Measurements from ENCODE around the gene SLIT3.
"Not testable (repeated sequence)": the region's sequence is repeated elsewhere in the genome, so short reads cannot be mapped to it uniquely, and the experiment has no call there.

SLIT3 gene

GRCh38 chr5:169168280-169168679 lies 132.7 kb downstream of the SLIT3 start:
- no peak for DNase-seq

DNA sequence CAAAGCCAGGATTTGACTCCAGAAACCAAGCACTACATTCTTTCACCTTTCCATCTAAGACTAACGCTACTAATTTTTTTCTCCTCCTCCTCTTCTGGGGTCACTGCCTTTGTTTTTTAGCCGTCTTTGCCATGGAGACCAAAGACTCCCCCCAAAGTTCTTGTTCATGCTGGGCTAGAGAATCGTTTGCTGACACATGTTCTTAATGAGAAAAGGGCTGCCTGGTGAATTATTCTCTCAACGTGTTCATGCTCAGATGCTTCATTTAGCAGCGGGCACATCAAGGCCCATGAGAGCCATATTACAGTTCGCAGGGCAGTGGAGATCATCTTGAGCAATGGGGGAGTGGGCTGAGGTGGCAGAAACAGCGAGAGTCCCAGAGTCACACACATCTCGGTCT lies 134.9 kb downstream of the SLIT3 start:
- DNase-seq: no peak

GRCh38 chr5:169165052-169165451 lies 135.9 kb downstream of the SLIT3 start:
- DNase-seq: no peak

DNA sequence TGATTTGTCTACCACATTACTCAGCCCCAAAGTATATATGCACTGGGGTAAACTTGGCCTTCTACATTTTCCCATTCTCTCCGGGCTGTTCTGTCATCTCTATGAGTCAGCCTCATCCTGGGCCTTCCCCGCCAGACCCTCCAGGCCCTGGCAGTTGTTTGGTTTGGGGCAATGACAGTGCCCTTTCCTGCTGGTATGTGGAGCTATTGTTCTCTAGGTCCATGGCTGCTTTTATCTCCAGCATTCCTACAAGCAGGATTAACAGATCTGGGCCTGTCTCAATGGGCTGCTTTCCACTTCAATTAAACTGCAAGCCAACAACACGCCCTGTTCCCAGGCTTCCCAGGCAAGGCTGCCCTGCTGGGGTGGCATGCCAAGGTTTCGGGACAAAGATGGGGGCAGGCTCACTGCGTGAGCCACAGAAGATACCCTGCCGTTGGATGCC lies 136.4 kb downstream of the SLIT3 start:
- DNase-seq: no peak

DNA sequence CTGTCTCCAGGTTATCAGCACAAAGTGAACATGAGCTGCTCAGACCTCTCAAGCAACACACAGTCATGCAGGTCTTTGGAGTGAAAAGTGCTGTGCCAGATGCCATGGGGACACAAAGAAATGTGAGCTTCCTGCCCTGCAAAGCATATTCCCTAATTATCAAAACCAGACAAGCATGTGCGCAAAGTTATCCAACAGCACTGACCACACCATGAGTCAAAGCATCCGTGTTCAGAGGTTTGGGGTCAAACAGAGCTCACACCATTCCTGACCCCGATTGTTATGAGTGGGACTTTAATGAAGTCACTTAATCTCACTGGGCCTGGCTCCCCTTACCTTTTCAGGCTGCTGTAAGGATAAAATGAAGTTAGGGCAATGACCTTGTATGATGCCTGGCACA lies 138.5 kb downstream of the SLIT3 start:
- DNase-seq: no peak

GRCh38 chr5:169161022-169161680 lies 139.8 kb downstream of the SLIT3 start:
- DNase-seq: no peak

DNA sequence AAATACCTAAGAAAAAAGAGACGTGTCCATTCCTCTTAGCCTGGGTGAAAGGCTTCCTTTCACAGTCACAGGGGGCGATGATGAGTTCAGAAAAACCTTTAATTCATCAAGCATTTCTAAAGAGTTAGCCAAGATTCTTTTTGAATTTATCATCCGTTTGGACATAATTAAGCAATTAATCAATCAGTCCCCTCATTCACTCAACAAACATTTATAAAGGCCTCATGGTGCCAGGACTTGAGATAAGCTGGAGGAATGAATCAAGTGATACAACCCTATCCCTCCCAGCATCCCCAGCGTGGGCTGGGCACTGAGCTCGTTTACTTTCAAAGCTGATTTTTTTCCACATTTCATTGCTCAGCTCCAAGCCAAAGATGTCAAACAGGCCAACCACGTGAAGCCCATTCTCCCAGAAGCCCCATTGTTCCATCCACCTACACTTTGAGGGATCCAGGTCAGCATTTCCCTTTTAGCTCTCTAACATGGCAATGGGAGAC lies 140.5 kb downstream of the SLIT3 start:
- no peak for DNase-seq

- no peak for DNase-seq
Measured at GRCh38 chr5:169158764-169159163, 142.2 kb downstream of the SLIT3 start.

- DNase-seq: no peak
Measured at GRCh38 chr5:169157064-169157463, 143.9 kb downstream of the SLIT3 start.

DNA sequence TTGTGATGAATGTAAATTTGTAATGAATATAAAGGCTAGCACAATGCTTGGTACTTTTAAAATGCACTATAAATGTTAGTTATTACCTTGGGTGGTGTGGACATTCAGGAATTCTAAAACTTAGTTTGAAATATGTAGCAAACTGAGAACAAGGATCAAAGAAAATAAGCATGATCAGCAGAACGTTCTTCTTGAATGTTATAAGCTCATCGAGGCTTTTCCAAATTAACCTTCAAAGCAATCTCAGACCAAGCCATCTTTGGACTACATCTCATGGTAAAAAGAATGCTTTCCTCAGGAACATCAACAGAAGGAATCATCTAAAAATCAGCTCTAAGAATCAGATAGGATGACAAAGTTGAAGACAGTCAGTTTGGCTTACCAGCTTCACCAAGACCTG lies 146.3 kb downstream of the SLIT3 start:
- no peak for DNase-seq

- no peak for DNase-seq
Measured at GRCh38 chr5:169153405-169153804, 147.5 kb downstream of the SLIT3 start.

DNA sequence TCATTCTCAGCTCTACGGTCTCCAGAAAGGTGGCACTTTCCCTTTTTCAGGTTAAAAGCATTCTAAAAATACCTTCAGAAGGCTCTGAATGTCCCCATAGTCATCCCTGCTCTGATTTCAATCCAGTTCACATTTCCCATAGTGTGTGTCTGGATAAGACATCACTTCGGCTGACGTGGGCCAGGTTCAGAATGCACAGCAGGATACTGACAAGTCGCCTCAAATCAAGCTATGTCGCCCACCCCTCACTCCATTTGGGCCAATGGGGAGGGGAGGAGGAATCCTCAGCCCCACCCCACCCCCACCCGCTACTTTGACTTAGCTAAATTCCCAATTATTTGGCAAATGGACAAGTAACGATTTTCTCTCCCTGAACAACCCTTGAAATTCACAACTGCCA lies 148.0 kb downstream of the SLIT3 start:
- no peak for DNase-seq

GRCh38 chr5:169152453-169152852 lies 148.5 kb downstream of the SLIT3 start:
- DNase-seq: no peak

DNA sequence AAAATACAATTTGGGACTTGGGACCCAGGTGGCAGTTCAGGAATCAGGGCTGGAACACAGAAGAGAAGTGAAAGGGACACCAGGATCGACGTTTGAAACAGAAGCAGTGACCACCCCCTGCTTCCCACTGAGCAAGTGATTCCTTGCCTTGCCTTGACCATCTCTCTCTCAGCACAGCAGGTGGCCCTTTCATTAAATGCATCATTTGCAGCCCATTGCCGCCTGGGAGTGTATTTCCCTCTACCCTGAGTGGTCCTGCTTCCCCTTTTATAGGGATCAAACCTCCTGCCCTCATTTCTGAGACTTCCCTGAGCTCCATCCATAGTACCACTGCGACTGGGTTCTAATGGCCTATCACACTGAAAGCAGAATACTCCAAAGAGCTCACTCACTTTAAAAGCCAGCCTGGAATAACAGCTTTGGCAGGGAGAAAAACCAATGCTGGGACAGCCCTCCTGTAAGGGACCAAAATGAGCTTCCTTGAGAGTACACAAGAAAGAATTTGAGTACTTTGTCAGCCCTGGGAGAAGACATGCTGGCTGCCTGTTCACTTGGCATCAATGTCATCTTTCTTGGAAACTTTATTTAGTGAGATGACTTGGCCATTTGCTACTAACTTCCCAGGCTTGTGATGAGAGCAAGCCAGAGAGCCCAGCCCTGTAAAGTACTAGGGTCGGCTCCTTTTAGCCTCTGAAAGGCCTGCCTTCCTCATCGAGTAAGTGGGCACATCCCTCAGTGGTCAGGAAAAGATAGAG lies 149.7 kb downstream of the SLIT3 start:
- DNase-seq: no peak

DNA sequence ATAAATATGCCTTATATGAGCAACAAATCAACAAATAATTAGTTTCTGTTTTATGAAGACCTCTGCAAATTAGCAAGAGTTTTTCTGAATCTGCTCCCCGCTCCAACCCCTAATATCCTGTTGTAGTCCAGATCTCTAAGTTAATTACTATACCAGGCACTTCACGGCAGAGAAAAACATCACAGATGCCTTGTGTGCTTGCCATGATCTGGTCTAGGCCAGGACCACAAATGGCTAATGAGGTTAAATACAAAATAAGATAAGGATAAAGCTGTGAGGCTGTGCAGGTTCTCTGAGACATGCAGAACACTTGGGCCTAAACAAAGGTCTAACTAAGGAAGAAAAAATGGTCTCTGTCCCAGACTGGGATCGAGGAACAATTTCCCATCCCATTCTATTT lies 150.8 kb downstream of the SLIT3 start:
- DNase-seq: no peak

- peak in 1 of 2 experiments; percentile 31 for DNase-seq
Measured at GRCh38 chr5:169149317-169149716, 151.6 kb downstream of the SLIT3 start.

DNA sequence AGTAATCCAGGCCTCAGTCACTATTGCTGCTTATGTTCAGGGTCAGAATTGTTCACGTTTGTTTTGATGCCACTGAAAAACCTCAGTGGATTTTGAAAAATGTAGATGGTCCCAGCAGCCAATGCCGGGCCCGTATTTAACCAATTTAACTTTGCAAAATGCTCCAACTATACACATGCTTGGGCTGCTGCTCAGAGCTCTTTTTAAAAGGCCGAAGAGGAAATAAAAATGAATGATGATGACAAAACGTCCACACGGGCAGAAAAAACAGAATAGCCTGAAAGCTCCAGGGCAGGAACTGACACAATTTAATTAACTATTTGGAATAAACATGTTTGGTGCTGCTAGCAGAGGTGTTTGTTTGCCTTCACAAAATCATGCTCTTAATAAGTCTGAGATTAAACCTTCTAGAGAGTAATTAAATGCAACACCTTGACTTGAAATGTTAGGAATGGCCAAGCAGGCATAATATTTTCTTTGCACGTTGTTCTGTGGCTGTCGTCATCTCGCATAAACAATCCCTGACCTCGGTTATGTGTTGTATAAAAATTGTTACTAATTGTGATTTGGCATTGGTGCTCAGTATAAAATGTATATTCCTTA lies 152.7 kb downstream of the SLIT3 start:
- no peak for DNase-seq

DNA sequence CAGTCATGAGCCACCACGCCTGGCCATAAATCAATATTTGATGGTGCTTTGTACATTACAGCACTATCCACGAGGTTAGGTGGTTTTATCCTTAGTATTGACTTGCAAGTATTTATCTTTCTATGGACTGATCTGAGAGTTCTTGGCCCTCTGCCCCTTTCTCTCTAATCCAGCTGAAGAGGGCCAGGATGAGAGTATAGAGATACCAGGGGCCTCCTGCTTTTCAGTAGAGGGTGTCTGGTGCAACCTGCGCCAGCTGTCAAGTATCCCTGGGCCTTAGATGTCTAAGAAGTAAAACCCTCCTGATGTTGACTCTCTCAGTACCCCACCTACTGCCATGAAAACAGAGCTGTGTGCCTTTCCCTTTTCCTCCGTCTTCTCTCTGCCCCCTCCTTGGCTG lies 153.4 kb downstream of the SLIT3 start:
- peak; percentile 92 to 95 for DNase-seq

- DNase-seq: no peak
Measured at GRCh38 chr5:169146158-169146557, 154.8 kb downstream of the SLIT3 start.

DNA sequence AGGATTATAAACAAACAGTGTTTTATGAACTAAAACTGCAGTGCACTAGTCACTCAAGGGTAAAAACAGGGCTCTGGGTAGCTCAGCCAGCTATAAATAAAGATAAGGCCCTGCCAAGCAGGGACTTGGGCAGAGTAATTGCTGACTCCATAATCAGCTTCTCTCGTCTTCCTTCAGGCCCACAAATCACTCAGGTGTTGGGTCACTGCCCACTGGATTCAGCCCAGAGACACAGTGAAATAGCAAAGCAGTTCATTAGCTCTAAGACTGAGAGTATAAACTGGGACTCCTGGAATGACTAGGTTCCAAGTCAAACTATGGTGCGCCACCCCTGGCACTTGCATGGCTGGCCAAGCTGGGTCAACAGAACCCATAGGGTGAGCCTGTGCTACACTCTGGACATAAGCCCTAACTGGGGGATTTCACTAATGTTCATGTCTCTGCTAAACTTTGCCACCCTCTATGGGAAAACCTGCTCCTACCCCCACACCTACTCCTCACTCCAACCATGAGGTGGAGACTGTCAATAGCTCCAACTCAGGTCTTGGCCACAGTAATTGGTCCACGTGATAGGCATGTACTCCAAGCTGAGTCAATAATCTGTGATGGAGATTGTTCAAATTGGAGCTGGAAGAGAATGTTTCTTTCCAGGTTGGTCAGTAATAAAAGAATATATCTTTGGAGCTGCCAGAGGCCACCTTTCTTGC lies 158.5 kb downstream of the SLIT3 start:
- no peak for DNase-seq

GRCh38 chr5:169140215-169140614 lies 160.7 kb downstream of the SLIT3 start:
- not testable (repeated sequence) for DNase-seq

DNA sequence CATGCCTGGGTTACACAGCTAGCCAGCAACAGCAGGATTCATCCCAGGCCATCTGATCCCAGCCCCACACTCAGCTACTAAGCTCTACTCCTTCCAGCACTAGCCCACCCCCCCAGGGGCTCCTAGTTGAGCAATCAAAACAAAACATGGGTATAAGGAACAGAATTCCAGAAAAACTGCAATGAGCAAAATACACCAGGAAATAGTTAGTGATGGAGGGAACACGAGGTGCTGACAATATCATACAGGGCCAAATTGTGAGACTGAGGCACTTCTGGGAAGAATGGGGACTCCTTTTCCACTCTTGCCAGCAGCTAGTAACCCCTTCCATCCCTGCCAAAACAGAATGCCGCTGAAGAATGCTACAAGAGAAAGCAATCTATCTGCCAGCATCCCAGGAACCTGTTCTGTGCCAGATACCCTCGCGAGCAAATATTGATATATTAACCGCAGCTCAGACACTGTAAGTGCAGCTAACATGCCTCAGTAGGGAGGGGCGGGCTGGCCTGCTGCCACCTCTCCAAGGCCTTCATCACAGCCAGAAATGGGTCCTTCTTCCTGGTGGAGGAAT lies 161.4 kb downstream of the SLIT3 start:
- no peak for DNase-seq

GRCh38 chr5:169133531-169133930 lies 167.4 kb downstream of the SLIT3 start:
- no peak for DNase-seq
